ENCODE data around the gene TRABD2B. TPM values are rescaled to one million over a fixed set of nuclear protein-coding genes. Genes with fewer than 3 reads are reported as not detected.

Gene TRABD2B
- total RNA-seq, 3 donors from 2014 or later (not counting 1 experiment from before 2014, with no cell fraction given), result not detected

DNA sequence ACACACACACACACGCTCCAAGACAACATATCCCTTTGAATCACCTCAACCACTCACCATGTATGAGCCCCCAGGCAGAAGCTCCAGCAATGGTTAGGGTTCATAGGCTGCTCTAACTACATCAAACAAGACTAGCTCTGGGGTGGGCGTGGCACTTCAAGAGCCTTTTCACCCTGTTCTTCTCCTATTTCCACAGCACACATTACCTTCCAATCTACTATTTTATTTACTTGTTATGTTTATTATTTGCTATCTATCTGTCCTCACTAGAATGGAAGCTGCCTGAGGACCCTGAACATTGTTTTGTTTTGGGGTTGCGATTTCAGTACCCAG, 28.7 kb downstream of the TRABD2B start:
- no peaks in the 10 kb centered on the region for H3K36me3 ChIP-seq (ENCODE audit: control insufficient read depth, insufficient read depth, low read length)
- Mint-ChIP-seq H3K9me3 (no peaks in the 10 kb centered on the region), H3K4me3 (no peak overlapping the region), H3K4me1 (no peaks in the 10 kb centered on the region), H3K36me3 (no peaks in the 10 kb centered on the region), H3K27ac (no peak overlapping the region), H3K27me3 (ENCODE audit: low read depth in 2 of 2) (peaks cover 0 to 7% of the 10 kb centered on the region in 2 donors)
- no peaks in the 10 kb centered on the region for H3K4me1 ChIP-seq (ENCODE audit: control insufficient read depth, insufficient read depth, low read length)
- H3K4me3 ChIP-seq (ENCODE audit: low read length), result no peak overlapping the region
- H3K9me3 ChIP-seq (ENCODE audit: control insufficient read depth, insufficient read depth, low read length), result no peaks in the 10 kb centered on the region
- no peak for ATAC-seq
- WGBS (ENCODE audit: insufficient coverage), result 75% methylated on average over 3 of the region's 3 CpGs
- H3K27me3 ChIP-seq (ENCODE audit: control insufficient read depth, insufficient read depth, low read length), result no peaks in the 10 kb centered on the region
- no peak overlapping the region for H3K27ac ChIP-seq (ENCODE audit: low read length)
- TF ChIP-seq, protein P1, sequence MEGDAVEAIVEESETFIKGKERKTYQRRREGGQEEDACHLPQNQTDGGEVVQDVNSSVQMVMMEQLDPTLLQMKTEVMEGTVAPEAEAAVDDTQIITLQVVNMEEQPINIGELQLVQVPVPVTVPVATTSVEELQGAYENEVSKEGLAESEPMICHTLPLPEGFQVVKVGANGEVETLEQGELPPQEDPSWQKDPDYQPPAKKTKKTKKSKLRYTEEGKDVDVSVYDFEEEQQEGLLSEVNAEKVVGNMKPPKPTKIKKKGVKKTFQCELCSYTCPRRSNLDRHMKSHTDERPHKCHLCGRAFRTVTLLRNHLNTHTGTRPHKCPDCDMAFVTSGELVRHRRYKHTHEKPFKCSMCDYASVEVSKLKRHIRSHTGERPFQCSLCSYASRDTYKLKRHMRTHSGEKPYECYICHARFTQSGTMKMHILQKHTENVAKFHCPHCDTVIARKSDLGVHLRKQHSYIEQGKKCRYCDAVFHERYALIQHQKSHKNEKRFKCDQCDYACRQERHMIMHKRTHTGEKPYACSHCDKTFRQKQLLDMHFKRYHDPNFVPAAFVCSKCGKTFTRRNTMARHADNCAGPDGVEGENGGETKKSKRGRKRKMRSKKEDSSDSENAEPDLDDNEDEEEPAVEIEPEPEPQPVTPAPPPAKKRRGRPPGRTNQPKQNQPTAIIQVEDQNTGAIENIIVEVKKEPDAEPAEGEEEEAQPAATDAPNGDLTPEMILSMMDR (IDR thresholded peaks at IDR 0.05), result no peak
- intact Hi-C loops (cut with micrococcal nuclease), result no loop called here
- DNase-seq, result no peak

DNA sequence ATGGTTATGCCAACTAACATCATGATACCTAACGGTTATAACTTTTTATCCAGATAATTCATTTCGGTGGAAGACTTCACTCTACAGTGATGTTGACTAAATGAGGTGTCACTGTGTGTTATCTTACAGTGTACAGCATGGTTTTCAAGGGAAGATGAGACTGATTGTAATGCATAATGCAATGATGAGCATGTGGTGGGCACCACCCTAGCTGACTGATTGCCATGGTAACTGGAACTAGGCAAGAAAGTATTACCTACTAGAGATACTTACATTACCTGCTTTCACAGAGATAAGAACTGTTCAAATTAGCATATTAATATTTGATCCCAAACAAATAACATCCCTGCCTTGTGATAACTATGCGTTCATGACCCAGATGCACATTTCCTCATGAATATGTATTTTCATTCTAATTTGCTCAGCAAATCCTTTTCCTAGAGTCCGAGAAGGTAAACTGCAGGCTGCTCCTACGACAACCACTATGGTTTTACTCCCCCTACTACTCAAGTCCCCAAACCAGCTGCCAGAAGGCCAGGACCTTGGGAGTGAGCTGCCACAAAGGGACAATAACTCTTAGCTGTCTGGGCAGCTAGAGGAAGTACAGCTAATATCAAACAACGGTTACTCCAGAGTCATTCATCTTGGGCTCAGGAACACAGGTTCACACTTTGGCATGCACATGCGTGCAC, 29.2 kb downstream of the TRABD2B start:
- TF ChIP-seq, protein P1 (IDR thresholded peaks at IDR 0.05), result no peak
- WGBS (ENCODE audit: insufficient coverage), result 57% methylated on average over 6 of the region's 7 CpGs
- no peak for ATAC-seq

DNA sequence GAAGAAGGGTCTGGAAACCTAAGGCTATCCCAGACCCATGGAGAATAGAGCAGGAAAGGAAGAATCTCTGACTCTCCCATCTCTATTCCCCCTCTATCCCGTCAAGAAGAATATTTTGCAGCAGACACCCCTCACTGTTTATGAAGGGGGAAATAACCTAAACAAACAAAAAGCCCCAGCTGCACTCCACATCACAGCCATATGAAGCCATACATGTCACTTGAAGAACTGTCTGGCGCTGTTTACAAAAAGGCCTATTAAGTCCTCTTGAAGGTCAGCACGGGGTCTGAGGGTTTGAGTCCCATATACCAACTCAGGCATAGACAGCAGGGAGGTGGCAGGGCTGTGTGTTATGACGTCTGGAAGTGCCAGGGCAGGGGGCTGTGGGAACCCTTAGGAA, 31.4 kb downstream of the TRABD2B start:
- 93% methylated on average over 3 of the region's 4 CpGs for WGBS (ENCODE audit: insufficient coverage)
- Histone ChIP-seq H3K27me3 (ENCODE audit: control insufficient read depth, insufficient read depth, low read length) (no peaks in the 10 kb centered on the region), H3K4me1 (ENCODE audit: control insufficient read depth, insufficient read depth, low read length) (no peaks in the 10 kb centered on the region), H3K9me3 (ENCODE audit: control insufficient read depth, insufficient read depth, low read length) (no peaks in the 10 kb centered on the region), H3K4me3 (ENCODE audit: low read length) (no peak overlapping the region), H3K36me3 (ENCODE audit: control insufficient read depth, insufficient read depth, low read length) (no peaks in the 10 kb centered on the region), H3K27ac (ENCODE audit: low read length) (no peak overlapping the region)
- no peaks in the 10 kb centered on the region for H3K4me1 Mint-ChIP-seq
- no peak for DNase-seq
- intact Hi-C loops (cut with micrococcal nuclease), result no loop called here
- no peak overlapping the region for H3K4me3 Mint-ChIP-seq
- H3K9me3 Mint-ChIP-seq, result no peaks in the 10 kb centered on the region
- no peaks in the 10 kb centered on the region for H3K36me3 Mint-ChIP-seq
- no peak overlapping the region for H3K27ac Mint-ChIP-seq
- ATAC-seq, result no peak
- TF ChIP-seq, protein P1 (IDR thresholded peaks at IDR 0.05), result no peak
- H3K27me3 Mint-ChIP-seq (ENCODE audit: low read depth in 2 of 2), result peaks cover 0 to 5% of the 10 kb centered on the region in 2 donors

More for the DNA sequence above, 29.2 kb downstream of the TRABD2B start:
- intact Hi-C loops (cut with micrococcal nuclease), result no loop called here
- Histone ChIP-seq H3K36me3 (ENCODE audit: control insufficient read depth, insufficient read depth, low read length) (no peaks in the 10 kb centered on the region), H3K4me3 (ENCODE audit: low read length) (no peak overlapping the region), H3K27ac (ENCODE audit: low read length) (no peak overlapping the region), H3K27me3 (ENCODE audit: control insufficient read depth, insufficient read depth, low read length) (no peaks in the 10 kb centered on the region), H3K9me3 (ENCODE audit: control insufficient read depth, insufficient read depth, low read length) (no peaks in the 10 kb centered on the region), H3K4me1 (ENCODE audit: control insufficient read depth, insufficient read depth, low read length) (no peaks in the 10 kb centered on the region)
- no peaks in the 10 kb centered on the region for H3K4me1 Mint-ChIP-seq
- no peaks in the 10 kb centered on the region for H3K9me3 Mint-ChIP-seq
- H3K36me3 Mint-ChIP-seq, result no peaks in the 10 kb centered on the region
- H3K27me3 Mint-ChIP-seq (ENCODE audit: low read depth in 2 of 2), result peaks cover 0 to 5% of the 10 kb centered on the region in 2 donors
- no peak overlapping the region for H3K27ac Mint-ChIP-seq
- no peak overlapping the region for H3K4me3 Mint-ChIP-seq
- no peak for DNase-seq

DNA sequence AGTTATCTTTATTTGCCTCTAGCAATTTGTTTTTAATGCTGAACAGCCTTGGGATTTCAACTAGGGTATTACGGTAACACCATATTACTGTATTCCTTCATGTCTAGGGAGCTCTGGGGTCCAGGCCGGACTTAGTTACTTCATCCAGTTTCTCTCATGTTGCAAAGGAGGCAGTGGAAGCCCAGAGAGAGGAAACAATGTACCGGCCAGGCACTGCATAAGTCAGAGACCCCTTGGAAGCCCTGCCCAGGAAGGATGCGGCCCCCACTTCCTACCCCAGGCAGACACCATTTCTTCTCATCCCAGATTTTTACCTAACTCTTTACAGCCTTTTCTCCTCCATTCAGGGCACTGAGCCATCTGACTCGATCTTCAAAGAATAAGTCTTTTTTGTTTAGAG, 32.5 kb downstream of the TRABD2B start:
- Mint-ChIP-seq H3K9me3 (no peaks in the 10 kb centered on the region), H3K27me3 (ENCODE audit: low read depth in 2 of 2) (peaks cover 0 to 2% of the 10 kb centered on the region in 2 donors), H3K36me3 (no peaks in the 10 kb centered on the region), H3K27ac (no peak overlapping the region), H3K4me1 (no peaks in the 10 kb centered on the region), H3K4me3 (no peak overlapping the region)
- Histone ChIP-seq H3K9me3 (ENCODE audit: control insufficient read depth, insufficient read depth, low read length) (no peaks in the 10 kb centered on the region), H3K27me3 (ENCODE audit: control insufficient read depth, insufficient read depth, low read length) (no peaks in the 10 kb centered on the region), H3K36me3 (ENCODE audit: control insufficient read depth, insufficient read depth, low read length) (no peaks in the 10 kb centered on the region), H3K27ac (ENCODE audit: low read length) (no peak overlapping the region), H3K4me1 (ENCODE audit: control insufficient read depth, insufficient read depth, low read length) (no peaks in the 10 kb centered on the region), H3K4me3 (ENCODE audit: low read length) (no peak overlapping the region)
- intact Hi-C loops (cut with micrococcal nuclease), result no loop called here
- WGBS (ENCODE audit: insufficient coverage), result 84% methylated on average over 4 of the region's 5 CpGs
- ATAC-seq (no peak), DNase-seq (no peak)
- TF ChIP-seq, protein P1 (IDR thresholded peaks at IDR 0.05), result no peak

Data from natural killer cell (primary cell).